Kidney epithelial cell (primary cell): Measurements from ENCODE around the gene LCOR. TPM values are rescaled to one million over a fixed set of nuclear protein-coding genes. Genes with fewer than 3 reads are reported as not detected.

ENCODE experiments used
- DNase-seq: peaks from one replicate; pipeline ENCODE4 v3.0.0-alpha.2; 2010; ENCODE audit warnings: low read depth
- H3K27me3 ChIP-seq: 2 replicates; pipeline ENCODE4 v1.6.0; 2011; ENCODE audit warnings: low read length; ENCODE audit not compliant: control insufficient read depth, insufficient read depth
- H3K36me3 ChIP-seq: 2 replicates; pipeline ENCODE4 v1.5.1; 2011; ENCODE audit warnings: low read length; ENCODE audit not compliant: control insufficient read depth, insufficient read depth
- H3K4me3 ChIP-seq: 2 replicates; pipeline ENCODE4 v1.5.1; 2011; ENCODE audit warnings: low read depth, mild to moderate bottlenecking, control low read depth, low read length
- total RNA-seq: library from RNA; depleted of rRNA; stranded (reverse); fragments of >200 nt; gene quantifications from 2 replicates; pipeline ENCODE4 v1.2.3, GENCODE V29; 2015
- TF ChIP-seq, protein P1 (sequence below): IDR thresholded peaks from 2 replicates; pipeline ENCODE4 v1.5.1; 2011; ENCODE audit warnings: mild to moderate bottlenecking, moderate library complexity, low read length, control low read depth, inconsistent platforms; ENCODE audit not compliant: insufficient read depth, poor library complexity, severe bottlenecking

LCOR gene
- total RNA-seq, 1 donor from 2014 or later: 29.8 TPM

DNA sequence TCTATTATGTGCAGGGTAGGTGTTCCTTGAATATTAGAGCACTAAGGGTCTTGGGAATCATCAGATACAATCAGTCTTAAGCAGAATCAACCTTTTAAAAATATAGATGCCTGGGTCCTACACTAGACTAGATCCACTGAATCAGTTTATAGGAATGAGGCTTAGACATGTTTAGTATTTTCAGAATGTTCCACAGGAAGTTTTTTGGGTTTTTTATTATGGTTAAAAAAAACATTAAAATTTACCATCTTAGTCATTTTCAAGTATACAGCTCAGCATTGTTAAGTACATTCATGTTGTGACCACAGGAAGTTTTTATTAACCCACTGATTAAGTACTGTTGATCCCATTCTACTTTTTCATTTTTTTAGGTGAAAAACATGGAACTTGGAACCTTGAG, 135.7 kb downstream of the LCOR start:
- H3K4me3 ChIP-seq: no peak overlapping the region
- no peak for DNase-seq
- TF ChIP-seq, protein P1, sequence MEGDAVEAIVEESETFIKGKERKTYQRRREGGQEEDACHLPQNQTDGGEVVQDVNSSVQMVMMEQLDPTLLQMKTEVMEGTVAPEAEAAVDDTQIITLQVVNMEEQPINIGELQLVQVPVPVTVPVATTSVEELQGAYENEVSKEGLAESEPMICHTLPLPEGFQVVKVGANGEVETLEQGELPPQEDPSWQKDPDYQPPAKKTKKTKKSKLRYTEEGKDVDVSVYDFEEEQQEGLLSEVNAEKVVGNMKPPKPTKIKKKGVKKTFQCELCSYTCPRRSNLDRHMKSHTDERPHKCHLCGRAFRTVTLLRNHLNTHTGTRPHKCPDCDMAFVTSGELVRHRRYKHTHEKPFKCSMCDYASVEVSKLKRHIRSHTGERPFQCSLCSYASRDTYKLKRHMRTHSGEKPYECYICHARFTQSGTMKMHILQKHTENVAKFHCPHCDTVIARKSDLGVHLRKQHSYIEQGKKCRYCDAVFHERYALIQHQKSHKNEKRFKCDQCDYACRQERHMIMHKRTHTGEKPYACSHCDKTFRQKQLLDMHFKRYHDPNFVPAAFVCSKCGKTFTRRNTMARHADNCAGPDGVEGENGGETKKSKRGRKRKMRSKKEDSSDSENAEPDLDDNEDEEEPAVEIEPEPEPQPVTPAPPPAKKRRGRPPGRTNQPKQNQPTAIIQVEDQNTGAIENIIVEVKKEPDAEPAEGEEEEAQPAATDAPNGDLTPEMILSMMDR: no peak
- no peaks in the 10 kb centered on the region for H3K36me3 ChIP-seq
- H3K27me3 ChIP-seq: no peaks in the 10 kb centered on the region

DNA sequence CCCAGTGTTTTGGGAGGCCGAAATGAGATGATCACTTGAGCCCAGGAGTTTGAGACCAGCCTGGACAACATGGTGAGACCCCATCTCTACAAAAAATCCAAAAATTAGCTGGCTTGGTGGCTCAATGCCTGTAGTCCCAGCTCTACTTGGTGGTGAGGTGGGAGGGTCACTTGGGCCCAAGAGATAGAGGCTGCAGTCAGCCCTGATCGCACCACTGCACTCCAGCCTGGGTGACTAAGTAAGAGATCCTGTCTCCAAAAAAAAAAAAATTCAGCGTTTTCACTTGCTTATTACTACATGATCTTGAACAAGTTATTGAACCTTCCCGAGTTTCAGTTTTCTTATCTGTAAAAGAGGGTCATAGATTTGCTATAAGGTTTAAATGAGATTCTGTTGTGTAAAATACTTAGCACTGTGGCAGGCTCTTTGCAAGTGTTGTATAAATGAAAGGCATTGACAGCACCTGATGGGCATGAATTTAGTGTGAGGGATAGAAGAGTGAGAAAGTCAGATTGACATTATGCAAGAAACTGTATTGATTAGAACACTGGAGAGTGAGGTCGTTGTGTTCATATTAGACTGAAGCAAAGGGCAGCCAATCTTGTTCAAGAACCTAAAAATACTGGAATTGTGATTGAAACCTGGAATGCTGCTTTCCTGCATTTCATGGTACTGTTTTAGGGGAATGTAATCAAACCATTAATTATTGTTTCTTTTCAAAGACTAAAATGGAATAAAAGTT, 136.8 kb downstream of the LCOR start:
- TF ChIP-seq, protein P1: no peak
- no peaks in the 10 kb centered on the region for H3K36me3 ChIP-seq
- no peaks in the 10 kb centered on the region for H3K27me3 ChIP-seq
- H3K4me3 ChIP-seq: no peak overlapping the region
- no peak for DNase-seq

DNA sequence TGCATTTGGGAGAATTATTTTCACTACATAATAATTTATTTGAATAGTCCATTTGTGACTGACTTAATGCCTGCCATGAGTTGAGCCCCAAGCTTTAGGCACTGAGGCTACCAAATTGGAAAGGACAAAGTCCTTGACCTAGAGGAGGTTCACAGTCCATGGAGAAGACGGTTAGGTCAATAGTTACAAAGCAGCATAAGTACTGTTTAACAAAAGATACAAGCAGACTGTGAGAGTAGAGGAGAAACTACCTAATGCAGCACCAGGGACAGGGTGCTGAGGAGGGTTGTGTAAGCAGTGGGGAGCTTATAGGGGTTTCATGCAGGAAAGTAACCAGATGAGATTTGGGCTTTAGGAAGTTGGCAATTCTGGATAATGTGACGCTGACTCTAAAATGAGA, 139.2 kb downstream of the LCOR start:
- Histone ChIP-seq H3K4me3 (no peak overlapping the region), H3K27me3 (no peaks in the 10 kb centered on the region), H3K36me3 (no peaks in the 10 kb centered on the region)
- no peak for DNase-seq
- TF ChIP-seq, protein P1: no peak

DNA sequence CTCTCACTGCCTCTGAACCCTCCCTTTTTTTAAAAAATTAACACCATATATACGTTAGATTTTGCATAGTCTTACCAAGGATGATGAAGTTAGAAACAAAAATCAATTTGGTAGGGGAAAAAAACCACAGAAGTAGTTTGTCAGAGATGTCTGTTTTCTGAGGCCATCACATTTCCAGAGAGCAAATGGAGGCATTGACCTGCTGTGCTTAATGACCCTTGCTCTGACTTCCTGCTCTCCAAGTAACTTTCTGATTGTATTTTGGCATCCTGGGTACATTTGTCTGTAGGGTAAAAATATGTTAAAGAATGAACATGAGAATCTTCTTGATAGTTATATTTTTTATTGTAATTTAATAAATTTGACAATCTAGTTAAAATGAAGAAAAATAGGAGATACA, 140.2 kb downstream of the LCOR start:
- TF ChIP-seq, protein P1: no peak
- DNase-seq: no peak
- Histone ChIP-seq H3K36me3 (no peaks in the 10 kb centered on the region), H3K4me3 (no peak overlapping the region), H3K27me3 (no peaks in the 10 kb centered on the region)

DNA sequence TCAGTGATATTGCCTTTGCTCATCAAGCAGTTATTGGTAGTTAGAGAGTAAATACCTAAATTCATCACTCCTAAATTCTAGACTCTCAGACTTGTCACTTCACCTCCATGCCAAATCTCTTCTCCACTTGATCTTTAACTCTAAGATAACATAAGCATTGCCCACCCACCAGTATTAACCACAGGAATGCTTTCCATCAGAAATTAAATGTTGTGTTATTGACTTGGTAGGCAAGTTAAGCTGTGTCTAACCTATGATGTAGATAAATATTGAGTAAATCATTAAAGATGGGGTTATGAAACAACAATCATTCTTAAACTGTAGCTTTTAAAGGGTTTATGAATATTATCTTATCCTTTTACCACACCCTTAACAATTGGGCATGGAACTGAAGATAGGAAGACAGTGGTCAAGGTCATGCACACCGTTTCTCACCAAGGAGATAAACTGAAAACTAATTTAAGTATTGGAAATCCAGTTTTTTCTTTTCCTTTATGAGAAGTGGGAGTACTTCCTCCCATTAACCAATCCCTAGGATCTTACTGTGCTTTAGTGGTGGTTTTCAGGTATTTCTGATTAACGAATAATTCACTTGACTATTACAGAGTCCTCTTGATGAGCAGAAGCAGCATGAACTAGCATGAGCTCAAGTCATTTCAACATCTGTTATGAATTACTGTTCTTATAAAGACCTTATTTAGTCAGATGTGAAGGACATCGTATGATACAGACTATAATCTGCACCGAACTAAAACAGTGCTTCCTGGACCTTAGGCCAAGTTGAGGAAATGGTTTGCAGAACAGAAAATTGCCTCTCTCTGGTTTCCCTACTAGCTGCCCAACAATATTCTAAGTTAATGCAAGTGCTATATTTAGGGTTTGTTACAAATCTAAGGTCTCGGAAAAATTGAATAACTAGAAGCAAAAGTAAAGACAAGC, 142.0 kb downstream of the LCOR start:
- Histone ChIP-seq H3K27me3 (no peaks in the 10 kb centered on the region), H3K36me3 (no peaks in the 10 kb centered on the region), H3K4me3 (no peak overlapping the region)
- TF ChIP-seq, protein P1: no peak
- no peak for DNase-seq
